ENCODE measurements around the gene ZBTB24.
"Not testable (repeated sequence)": the region's sequence is repeated elsewhere in the genome, so short reads cannot be mapped to it uniquely, and the experiment has no call there.

ZBTB24 gene

GRCh38 chr6:109482905-109483734, at the start of gene ZBTB24:
ZBTB24 (minus strand) TSS chr6:109483219; CDS start chr6:109482026, 1,193 bp downstream.
- H3K9me3 ChIP-seq (ENCODE audit: control insufficient read depth in 2 of 2, low read length in 2 of 2), result no peaks in the 10 kb centered on the region
- H3K4me1 ChIP-seq (ENCODE audit: control insufficient read depth, insufficient read depth, low read length), result peaks cover 18% of the 10 kb centered on the region
- peaks cover 0 to 9% of the 10 kb centered on the region in 2 donors for H3K36me3 ChIP-seq (ENCODE audit: control insufficient read depth in 2 of 2, insufficient read depth in 2 of 2, low read length in 2 of 2)
- peak within 1 kb of the TSS; percentile 60 for H3K27ac ChIP-seq (ENCODE audit: low read length)
- no peaks in the 10 kb centered on the region for H3K27me3 ChIP-seq (ENCODE audit: control insufficient read depth in 1 of 2, insufficient read depth in 2 of 2, low read length in 2 of 2)
- peak within 1 kb of the TSS; percentile 66 to 72 for H3K9ac ChIP-seq (ENCODE audit: low read length in 2 of 2)
- H3K4me3 ChIP-seq (ENCODE audit: low read length in 2 of 2), result peak within 1 kb of the TSS; percentile 80 to 92

- H3K4me3 ChIP-seq (ENCODE audit: low read length in 2 of 2), result no peak overlapping the region
- no peaks in the 10 kb centered on the region for H3K36me3 ChIP-seq (ENCODE audit: control insufficient read depth in 2 of 2, insufficient read depth in 2 of 2, low read length in 2 of 2)
- H3K27me3 ChIP-seq (ENCODE audit: control insufficient read depth in 1 of 2, insufficient read depth in 2 of 2, low read length in 2 of 2), result no peaks in the 10 kb centered on the region
- H3K4me1 ChIP-seq (ENCODE audit: control insufficient read depth, insufficient read depth, low read length), result peaks cover 9% of the 10 kb centered on the region
- H3K27ac ChIP-seq (ENCODE audit: low read length), result peak overlapping the region; percentile 31
- H3K9ac ChIP-seq (ENCODE audit: low read length in 2 of 2), result no peak overlapping the region
- H3K9me3 ChIP-seq (ENCODE audit: control insufficient read depth in 2 of 2, low read length in 2 of 2), result no peaks in the 10 kb centered on the region
Measured at GRCh38 chr6:109531446-109531845, 48.4 kb upstream of the ZBTB24 start.

DNA sequence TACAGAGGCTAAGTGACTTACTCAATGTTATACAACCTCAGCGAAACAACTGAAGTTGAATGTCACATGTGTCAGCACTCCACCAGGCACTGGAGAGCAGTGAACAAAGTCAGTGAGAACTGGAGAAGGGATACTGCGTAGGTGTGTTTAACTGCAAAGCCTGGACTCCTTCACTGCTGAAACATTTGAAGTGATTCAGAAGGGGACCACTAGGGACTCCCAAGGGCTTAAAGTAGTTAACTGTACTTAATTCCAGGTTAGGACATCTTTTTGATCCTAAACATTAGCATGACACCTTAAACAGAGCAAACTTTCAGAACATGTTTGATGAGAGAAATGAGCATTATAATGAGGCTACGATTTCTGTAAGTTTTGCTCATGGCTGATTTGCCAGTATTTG, 45.0 kb upstream of the ZBTB24 start:
- Histone ChIP-seq H3K9me3 (ENCODE audit: control insufficient read depth in 2 of 2, low read length in 2 of 2) (no peaks in the 10 kb centered on the region), H3K27ac (ENCODE audit: low read length) (no peak overlapping the region), H3K4me1 (ENCODE audit: control insufficient read depth, insufficient read depth, low read length) (peaks cover 9% of the 10 kb centered on the region), H3K9ac (ENCODE audit: low read length in 2 of 2) (no peak overlapping the region), H3K4me3 (ENCODE audit: low read length in 2 of 2) (no peak overlapping the region), H3K27me3 (ENCODE audit: control insufficient read depth in 1 of 2, insufficient read depth in 2 of 2, low read length in 2 of 2) (no peaks in the 10 kb centered on the region), H3K36me3 (ENCODE audit: control insufficient read depth in 2 of 2, insufficient read depth in 2 of 2, low read length in 2 of 2) (no peaks in the 10 kb centered on the region)

DNA sequence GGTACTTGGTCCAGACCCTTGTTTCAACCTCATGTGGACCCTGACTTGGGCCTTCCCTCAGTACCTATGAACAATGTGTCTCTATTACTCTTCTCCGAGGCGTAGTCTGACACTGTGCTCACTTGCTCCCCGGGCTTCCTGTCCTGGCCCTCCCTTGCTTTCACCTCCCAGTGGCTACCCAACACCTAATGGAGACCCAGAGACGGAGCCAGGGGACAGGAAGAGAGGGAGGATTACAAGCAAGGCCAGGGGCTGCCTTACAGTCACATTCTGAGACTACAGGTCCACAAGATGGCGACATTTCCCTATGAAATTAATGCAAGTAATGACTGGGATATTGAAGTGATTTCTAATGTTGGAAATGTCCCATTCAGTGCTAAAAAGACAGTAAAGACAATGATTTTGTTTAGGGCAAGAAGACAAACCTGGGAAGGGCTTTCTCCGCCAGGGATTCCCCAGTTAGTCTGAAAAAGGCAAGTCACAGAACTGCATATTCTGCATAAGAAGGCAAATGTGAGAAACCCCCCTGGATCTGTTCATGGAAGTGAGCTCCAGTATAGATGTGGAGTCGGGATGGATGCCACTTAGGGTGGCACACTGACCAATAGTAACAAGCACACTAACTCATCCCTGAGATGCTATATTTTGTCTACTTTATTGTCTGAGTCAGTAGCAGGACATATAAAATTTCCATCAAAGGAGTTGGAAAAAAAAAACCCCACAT, 44.0 kb upstream of the ZBTB24 start:
- Histone ChIP-seq H3K9ac (ENCODE audit: low read length in 2 of 2) (no peak overlapping the region), H3K4me3 (ENCODE audit: low read length in 2 of 2) (no peak overlapping the region), H3K9me3 (ENCODE audit: control insufficient read depth in 2 of 2, low read length in 2 of 2) (no peaks in the 10 kb centered on the region), H3K4me1 (ENCODE audit: control insufficient read depth, insufficient read depth, low read length) (peaks cover 9% of the 10 kb centered on the region), H3K27ac (ENCODE audit: low read length) (no peak overlapping the region), H3K27me3 (ENCODE audit: control insufficient read depth in 1 of 2, insufficient read depth in 2 of 2, low read length in 2 of 2) (no peaks in the 10 kb centered on the region), H3K36me3 (ENCODE audit: control insufficient read depth in 2 of 2, insufficient read depth in 2 of 2, low read length in 2 of 2) (no peaks in the 10 kb centered on the region)

DNA sequence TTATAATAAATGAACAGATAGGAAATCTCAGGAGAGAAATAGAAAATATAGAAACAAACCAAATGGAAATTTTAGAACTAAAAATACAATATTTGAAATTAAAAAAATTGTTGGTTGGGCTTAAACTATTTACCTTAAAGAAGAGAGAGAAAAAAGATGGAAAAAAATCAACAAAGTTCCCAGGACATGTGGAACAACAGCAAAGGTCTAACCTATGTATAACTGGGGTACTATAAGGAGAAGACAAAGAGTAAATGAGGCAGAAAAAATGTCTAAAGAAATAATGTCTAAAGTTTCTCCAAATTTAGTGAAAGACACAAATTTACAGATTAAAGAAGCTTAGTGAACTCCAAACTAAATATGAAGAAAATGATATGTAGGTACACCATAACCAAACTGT, 41.1 kb upstream of the ZBTB24 start:
- Histone ChIP-seq H3K27me3 (ENCODE audit: control insufficient read depth in 1 of 2, insufficient read depth in 2 of 2, low read length in 2 of 2) (no peaks in the 10 kb centered on the region), H3K4me1 (ENCODE audit: control insufficient read depth, insufficient read depth, low read length) (no peaks in the 10 kb centered on the region), H3K9me3 (ENCODE audit: control insufficient read depth in 2 of 2, low read length in 2 of 2) (no peaks in the 10 kb centered on the region), H3K27ac (ENCODE audit: low read length) (no peak overlapping the region), H3K36me3 (ENCODE audit: control insufficient read depth in 2 of 2, insufficient read depth in 2 of 2, low read length in 2 of 2) (no peaks in the 10 kb centered on the region), H3K9ac (ENCODE audit: low read length in 2 of 2) (no peak overlapping the region), H3K4me3 (ENCODE audit: low read length in 2 of 2) (no peak overlapping the region)

DNA sequence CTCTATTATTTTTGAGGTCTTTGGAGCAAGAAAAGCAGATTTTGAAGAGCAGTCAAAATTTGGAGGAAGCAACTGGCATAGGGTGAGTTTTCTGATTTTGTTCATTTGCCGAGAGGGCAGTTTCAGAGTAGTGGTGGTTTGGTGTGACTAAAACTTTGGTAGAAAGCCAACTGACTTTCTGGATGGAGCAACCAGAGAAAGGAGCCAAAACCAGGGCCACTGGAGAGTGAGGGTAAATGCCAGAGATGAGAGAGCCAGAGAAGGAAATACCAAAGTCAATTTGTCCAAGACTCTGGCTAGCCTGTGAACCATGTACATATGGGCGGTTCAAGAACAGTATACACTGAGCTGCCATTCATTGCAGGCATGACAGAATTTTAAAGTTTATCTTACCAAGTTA, 40.5 kb upstream of the ZBTB24 start:
- Histone ChIP-seq H3K27ac (ENCODE audit: low read length) (no peak overlapping the region), H3K4me3 (ENCODE audit: low read length in 2 of 2) (no peak overlapping the region), H3K36me3 (ENCODE audit: control insufficient read depth in 2 of 2, insufficient read depth in 2 of 2, low read length in 2 of 2) (no peaks in the 10 kb centered on the region), H3K9ac (ENCODE audit: low read length in 2 of 2) (no peak overlapping the region), H3K9me3 (ENCODE audit: control insufficient read depth in 2 of 2, low read length in 2 of 2) (no peaks in the 10 kb centered on the region), H3K4me1 (ENCODE audit: control insufficient read depth, insufficient read depth, low read length) (no peaks in the 10 kb centered on the region), H3K27me3 (ENCODE audit: control insufficient read depth in 1 of 2, insufficient read depth in 2 of 2, low read length in 2 of 2) (no peaks in the 10 kb centered on the region)

GRCh38 chr6:109521080-109521479, 38.1 kb upstream of the ZBTB24 start:
- Histone ChIP-seq H3K27me3 (ENCODE audit: control insufficient read depth in 1 of 2, insufficient read depth in 2 of 2, low read length in 2 of 2) (no peaks in the 10 kb centered on the region), H3K9me3 (ENCODE audit: control insufficient read depth in 2 of 2, low read length in 2 of 2) (no peaks in the 10 kb centered on the region), H3K4me3 (ENCODE audit: low read length in 2 of 2) (no peak overlapping the region), H3K36me3 (ENCODE audit: control insufficient read depth in 2 of 2, insufficient read depth in 2 of 2, low read length in 2 of 2) (no peaks in the 10 kb centered on the region), H3K27ac (ENCODE audit: low read length) (no peak overlapping the region), H3K4me1 (ENCODE audit: control insufficient read depth, insufficient read depth, low read length) (no peaks in the 10 kb centered on the region), H3K9ac (ENCODE audit: low read length in 2 of 2) (no peak overlapping the region)

DNA sequence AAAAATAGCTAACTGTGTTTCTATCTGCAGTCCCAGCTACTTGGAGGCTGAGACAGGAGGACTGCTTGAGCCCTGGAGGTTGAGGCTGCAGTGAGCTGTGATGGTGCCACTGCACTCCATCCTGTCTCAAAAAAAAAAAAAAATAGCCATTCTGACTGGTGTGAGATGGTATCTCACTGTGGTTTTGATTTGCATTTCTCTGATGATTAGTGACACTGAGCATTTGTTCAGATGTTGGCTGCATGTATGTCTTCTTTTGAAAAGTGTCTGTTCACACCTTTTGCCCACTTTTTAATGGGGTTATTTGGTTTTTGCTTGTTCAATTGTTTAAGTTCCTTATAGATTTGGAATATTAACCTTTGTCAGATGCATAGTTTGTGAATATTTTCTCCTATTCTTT, 36.6 kb upstream of the ZBTB24 start:
- not testable (repeated sequence) for H3K4me1 ChIP-seq (ENCODE audit: control insufficient read depth, insufficient read depth, low read length); H3K36me3 ChIP-seq (ENCODE audit: control insufficient read depth in 2 of 2, insufficient read depth in 2 of 2, low read length in 2 of 2); H3K27ac ChIP-seq (ENCODE audit: low read length); H3K9ac ChIP-seq (ENCODE audit: low read length in 2 of 2); H3K9me3 ChIP-seq (ENCODE audit: control insufficient read depth in 2 of 2, low read length in 2 of 2); H3K27me3 ChIP-seq (ENCODE audit: control insufficient read depth in 1 of 2, insufficient read depth in 2 of 2, low read length in 2 of 2); H3K4me3 ChIP-seq (ENCODE audit: low read length in 2 of 2)

DNA sequence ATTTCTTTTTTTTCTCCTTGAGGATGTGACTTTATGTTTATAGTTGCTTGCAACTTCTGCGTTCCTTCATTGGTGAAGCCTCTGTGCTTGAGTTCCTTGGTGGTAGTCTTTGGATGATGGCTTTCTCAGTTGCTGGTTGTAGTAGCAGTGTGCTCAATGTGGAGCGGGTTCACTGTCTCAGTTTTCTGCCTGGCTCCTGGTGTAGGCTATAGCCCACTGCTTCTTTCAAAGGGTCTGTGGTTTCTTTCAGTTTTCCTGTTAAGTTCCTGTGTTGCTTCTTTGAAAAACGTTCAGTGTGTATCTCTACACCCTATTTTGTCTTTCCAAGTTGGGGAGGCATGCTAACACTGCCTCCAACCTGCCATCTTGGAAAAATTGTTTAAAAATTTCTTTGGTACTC, 33.9 kb upstream of the ZBTB24 start:
- no peaks in the 10 kb centered on the region for H3K36me3 ChIP-seq (ENCODE audit: control insufficient read depth in 2 of 2, insufficient read depth in 2 of 2, low read length in 2 of 2)
- no peak overlapping the region for H3K4me3 ChIP-seq (ENCODE audit: low read length in 2 of 2)
- no peaks in the 10 kb centered on the region for H3K9me3 ChIP-seq (ENCODE audit: control insufficient read depth in 2 of 2, low read length in 2 of 2)
- H3K27ac ChIP-seq (ENCODE audit: low read length), result no peak overlapping the region
- H3K27me3 ChIP-seq (ENCODE audit: control insufficient read depth in 1 of 2, insufficient read depth in 2 of 2, low read length in 2 of 2), result no peaks in the 10 kb centered on the region
- H3K4me1 ChIP-seq (ENCODE audit: control insufficient read depth, insufficient read depth, low read length), result no peaks in the 10 kb centered on the region
- H3K9ac ChIP-seq (ENCODE audit: low read length in 2 of 2), result no peak overlapping the region

DNA sequence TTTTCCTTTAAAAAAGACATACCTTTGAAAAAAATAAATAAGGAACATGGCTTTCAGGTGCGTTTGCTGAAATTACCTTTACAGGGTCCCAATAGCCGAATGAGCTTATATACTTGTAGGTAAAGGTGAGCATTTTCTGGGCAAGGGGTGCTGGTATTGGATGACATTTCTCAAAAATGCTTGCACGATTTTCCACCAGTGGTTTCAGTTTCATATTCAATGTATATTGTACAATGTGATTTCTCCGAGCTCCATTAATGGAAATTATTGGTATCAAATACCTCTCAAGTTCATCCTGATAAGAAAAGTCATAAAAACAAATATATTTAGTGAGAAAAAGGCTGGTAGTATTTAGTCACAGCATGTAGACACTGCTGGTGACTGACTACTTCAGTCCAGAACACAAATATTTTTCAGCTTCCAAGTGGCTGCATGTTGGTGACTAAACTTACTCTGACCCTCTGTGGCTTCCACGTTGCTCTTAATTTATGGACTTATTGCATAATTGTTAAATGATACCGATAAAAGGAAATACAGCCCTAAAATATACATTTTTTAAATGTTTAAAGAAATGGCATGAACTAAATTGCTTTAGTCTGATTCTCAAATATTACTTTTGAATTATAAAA, 32.9 kb upstream of the ZBTB24 start:
- Histone ChIP-seq H3K9me3 (ENCODE audit: control insufficient read depth in 2 of 2, low read length in 2 of 2) (no peaks in the 10 kb centered on the region), H3K9ac (ENCODE audit: low read length in 2 of 2) (no peak overlapping the region), H3K27ac (ENCODE audit: low read length) (no peak overlapping the region), H3K4me3 (ENCODE audit: low read length in 2 of 2) (no peak overlapping the region), H3K4me1 (ENCODE audit: control insufficient read depth, insufficient read depth, low read length) (no peaks in the 10 kb centered on the region), H3K36me3 (ENCODE audit: control insufficient read depth in 2 of 2, insufficient read depth in 2 of 2, low read length in 2 of 2) (no peaks in the 10 kb centered on the region), H3K27me3 (ENCODE audit: control insufficient read depth in 1 of 2, insufficient read depth in 2 of 2, low read length in 2 of 2) (no peaks in the 10 kb centered on the region)
